SK-N-SH (cell line): ENCODE measurements around the gene TCF3.

Experiments used
- ELF1 ChIP-seq: IDR thresholded peaks from 2 replicates; pipeline ENCODE4 v1.4.0; 2012
- EP300 ChIP-seq, 2 experiments: IDR thresholded peaks; 2 replicates each; pipeline versions ENCODE4 v1.4.0 to v1.6.1; 2012; ENCODE audit warnings: borderline replicate concordance in 1 of 2, low read depth in 1 of 2, low read length in 1 of 2
- FOSL2 ChIP-seq: IDR thresholded peaks from 2 replicates; pipeline ENCODE4 v1.4.0; 2012; ENCODE audit warnings: low read depth, mild to moderate bottlenecking, moderate library complexity, borderline replicate concordance
- GABPA ChIP-seq: IDR thresholded peaks from 2 replicates; pipeline ENCODE4 v1.4.0; 2012; ENCODE audit warnings: low read depth, mild to moderate bottlenecking
- NFIC ChIP-seq: IDR thresholded peaks from 2 replicates; pipeline ENCODE4 v1.4.0; 2012; ENCODE audit warnings: borderline replicate concordance
- POLR2AphosphoS5 ChIP-seq: IDR thresholded peaks from 2 replicates; pipeline ENCODE4 v1.6.1; 2012; ENCODE audit warnings: low read depth, low read length
- RAD21 ChIP-seq: IDR thresholded peaks from 2 replicates; pipeline ENCODE4 v1.6.1; 2012; ENCODE audit warnings: mild to moderate bottlenecking, low read length
- SMC3 ChIP-seq: IDR thresholded peaks from 2 replicates; pipeline ENCODE4 v1.6.1; 2012; ENCODE audit warnings: low read depth, low read length, improper control_type of control experiment
- TAF1 ChIP-seq: IDR thresholded peaks from 2 replicates; pipeline ENCODE4 v1.6.1; 2012; ENCODE audit warnings: low read depth, mild to moderate bottlenecking, low read length, moderate library complexity, borderline replicate concordance
- TF ChIP-seq, protein P1 (sequence below): fragments of 200-600 bp; sonication (generic); IDR thresholded peaks from 2 replicates; pipeline ENCODE4 v1.6.1; 2017; ENCODE audit warnings: antibody characterized with exemption, mild to moderate bottlenecking, moderate library complexity
- TF ChIP-seq, protein P2 (sequence below): IDR thresholded peaks from 2 replicates; pipeline ENCODE4; 2012
- TF ChIP-seq, protein P3 (sequence below): IDR thresholded peaks from 2 replicates; pipeline ENCODE4 v1.6.1; 2012; ENCODE audit warnings: mild to moderate bottlenecking, low read depth, low read length, moderate library complexity
- TF ChIP-seq, protein P4 (sequence below): IDR thresholded peaks from 2 replicates; pipeline ENCODE4 v1.4.0; 2012; ENCODE audit warnings: low read depth
- TF ChIP-seq, protein P5 (sequence below): fragments of 150-350 bp; IDR thresholded peaks from 2 replicates; pipeline ENCODE4 v1.6.1; 2016; ENCODE audit warnings: mild to moderate bottlenecking, low read depth, low read length

DNA sequence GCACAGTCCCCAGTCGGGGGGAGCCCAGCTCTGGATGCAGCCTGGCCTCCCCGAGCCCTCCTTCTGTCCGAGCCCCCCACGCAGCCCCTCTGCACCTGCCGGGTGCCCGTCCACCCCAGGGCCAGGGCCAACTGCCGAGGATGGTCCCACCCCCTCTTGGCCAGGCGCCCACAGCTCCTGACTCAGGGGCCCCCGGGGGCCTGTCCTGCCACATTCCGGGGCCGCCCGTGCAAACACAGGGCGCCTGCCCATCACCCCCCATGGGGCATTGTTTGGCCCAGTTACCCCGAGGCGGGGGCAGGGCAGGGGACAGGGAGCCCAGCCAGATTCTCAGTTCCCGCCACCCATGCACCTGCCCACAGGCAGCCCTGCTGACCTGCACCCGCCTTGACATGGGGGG is 5.3 kb upstream of the TCF3 start:
- TF ChIP-seq, protein P1, sequence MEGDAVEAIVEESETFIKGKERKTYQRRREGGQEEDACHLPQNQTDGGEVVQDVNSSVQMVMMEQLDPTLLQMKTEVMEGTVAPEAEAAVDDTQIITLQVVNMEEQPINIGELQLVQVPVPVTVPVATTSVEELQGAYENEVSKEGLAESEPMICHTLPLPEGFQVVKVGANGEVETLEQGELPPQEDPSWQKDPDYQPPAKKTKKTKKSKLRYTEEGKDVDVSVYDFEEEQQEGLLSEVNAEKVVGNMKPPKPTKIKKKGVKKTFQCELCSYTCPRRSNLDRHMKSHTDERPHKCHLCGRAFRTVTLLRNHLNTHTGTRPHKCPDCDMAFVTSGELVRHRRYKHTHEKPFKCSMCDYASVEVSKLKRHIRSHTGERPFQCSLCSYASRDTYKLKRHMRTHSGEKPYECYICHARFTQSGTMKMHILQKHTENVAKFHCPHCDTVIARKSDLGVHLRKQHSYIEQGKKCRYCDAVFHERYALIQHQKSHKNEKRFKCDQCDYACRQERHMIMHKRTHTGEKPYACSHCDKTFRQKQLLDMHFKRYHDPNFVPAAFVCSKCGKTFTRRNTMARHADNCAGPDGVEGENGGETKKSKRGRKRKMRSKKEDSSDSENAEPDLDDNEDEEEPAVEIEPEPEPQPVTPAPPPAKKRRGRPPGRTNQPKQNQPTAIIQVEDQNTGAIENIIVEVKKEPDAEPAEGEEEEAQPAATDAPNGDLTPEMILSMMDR = no peak
- TF ChIP-seq, protein P2, sequence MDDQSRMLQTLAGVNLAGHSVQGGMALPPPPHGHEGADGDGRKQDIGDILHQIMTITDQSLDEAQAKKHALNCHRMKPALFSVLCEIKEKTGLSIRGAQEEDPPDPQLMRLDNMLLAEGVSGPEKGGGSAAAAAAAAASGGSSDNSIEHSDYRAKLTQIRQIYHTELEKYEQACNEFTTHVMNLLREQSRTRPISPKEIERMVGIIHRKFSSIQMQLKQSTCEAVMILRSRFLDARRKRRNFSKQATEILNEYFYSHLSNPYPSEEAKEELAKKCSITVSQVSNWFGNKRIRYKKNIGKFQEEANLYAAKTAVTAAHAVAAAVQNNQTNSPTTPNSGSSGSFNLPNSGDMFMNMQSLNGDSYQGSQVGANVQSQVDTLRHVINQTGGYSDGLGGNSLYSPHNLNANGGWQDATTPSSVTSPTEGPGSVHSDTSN = no peak
- TF ChIP-seq FOSL2 = no peak
- no peak for TF ChIP-seq EP300 (IDR thresholded peaks at IDR 0.05; ENCODE audit: borderline replicate concordance in 1 of 2, low read depth in 1 of 2, low read length in 1 of 2)
- TF ChIP-seq, protein P3, sequence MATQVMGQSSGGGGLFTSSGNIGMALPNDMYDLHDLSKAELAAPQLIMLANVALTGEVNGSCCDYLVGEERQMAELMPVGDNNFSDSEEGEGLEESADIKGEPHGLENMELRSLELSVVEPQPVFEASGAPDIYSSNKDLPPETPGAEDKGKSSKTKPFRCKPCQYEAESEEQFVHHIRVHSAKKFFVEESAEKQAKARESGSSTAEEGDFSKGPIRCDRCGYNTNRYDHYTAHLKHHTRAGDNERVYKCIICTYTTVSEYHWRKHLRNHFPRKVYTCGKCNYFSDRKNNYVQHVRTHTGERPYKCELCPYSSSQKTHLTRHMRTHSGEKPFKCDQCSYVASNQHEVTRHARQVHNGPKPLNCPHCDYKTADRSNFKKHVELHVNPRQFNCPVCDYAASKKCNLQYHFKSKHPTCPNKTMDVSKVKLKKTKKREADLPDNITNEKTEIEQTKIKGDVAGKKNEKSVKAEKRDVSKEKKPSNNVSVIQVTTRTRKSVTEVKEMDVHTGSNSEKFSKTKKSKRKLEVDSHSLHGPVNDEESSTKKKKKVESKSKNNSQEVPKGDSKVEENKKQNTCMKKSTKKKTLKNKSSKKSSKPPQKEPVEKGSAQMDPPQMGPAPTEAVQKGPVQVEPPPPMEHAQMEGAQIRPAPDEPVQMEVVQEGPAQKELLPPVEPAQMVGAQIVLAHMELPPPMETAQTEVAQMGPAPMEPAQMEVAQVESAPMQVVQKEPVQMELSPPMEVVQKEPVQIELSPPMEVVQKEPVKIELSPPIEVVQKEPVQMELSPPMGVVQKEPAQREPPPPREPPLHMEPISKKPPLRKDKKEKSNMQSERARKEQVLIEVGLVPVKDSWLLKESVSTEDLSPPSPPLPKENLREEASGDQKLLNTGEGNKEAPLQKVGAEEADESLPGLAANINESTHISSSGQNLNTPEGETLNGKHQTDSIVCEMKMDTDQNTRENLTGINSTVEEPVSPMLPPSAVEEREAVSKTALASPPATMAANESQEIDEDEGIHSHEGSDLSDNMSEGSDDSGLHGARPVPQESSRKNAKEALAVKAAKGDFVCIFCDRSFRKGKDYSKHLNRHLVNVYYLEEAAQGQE = no peak
- TF ChIP-seq RAD21 = no peak
- TF ChIP-seq TAF1 = no peak
- TF ChIP-seq GABPA = no peak
- no peak for TF ChIP-seq ELF1
- TF ChIP-seq, protein P4, sequence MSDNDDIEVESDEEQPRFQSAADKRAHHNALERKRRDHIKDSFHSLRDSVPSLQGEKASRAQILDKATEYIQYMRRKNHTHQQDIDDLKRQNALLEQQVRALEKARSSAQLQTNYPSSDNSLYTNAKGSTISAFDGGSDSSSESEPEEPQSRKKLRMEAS = no peak
- TF ChIP-seq POLR2AphosphoS5 = no peak
- TF ChIP-seq SMC3 = no peak
- TF ChIP-seq, protein P5, sequence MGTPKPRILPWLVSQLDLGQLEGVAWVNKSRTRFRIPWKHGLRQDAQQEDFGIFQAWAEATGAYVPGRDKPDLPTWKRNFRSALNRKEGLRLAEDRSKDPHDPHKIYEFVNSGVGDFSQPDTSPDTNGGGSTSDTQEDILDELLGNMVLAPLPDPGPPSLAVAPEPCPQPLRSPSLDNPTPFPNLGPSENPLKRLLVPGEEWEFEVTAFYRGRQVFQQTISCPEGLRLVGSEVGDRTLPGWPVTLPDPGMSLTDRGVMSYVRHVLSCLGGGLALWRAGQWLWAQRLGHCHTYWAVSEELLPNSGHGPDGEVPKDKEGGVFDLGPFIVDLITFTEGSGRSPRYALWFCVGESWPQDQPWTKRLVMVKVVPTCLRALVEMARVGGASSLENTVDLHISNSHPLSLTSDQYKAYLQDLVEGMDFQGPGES = no peak
- TF ChIP-seq NFIC = no peak
